Keratinocyte (primary cell): ENCODE data around the gene NEAT1. TPM values are rescaled to one million over a fixed set of nuclear protein-coding genes. Genes with fewer than 3 reads are reported as not detected.

ENCODE experiments used
- DNase-seq: peaks from one replicate; pipeline ENCODE4 v3.0.0-alpha.2; 2011; ENCODE audit warnings: low read depth, missing footprints, low spot score
- FAIRE-seq: peaks from 2 replicates; lab custom pipeline; 2011; peaks lifted over from hg19 to GRCh38; lab: Jason Lieb, UNC
- H2AFZ ChIP-seq: 2 replicates; pipeline ENCODE4 v1.6.0; 2012; ENCODE audit warnings: low read length, control low read depth, inconsistent platforms; ENCODE audit not compliant: control insufficient read depth
- H3K27ac ChIP-seq: 2 replicates; pipeline ENCODE4 v1.5.1; 2011; ENCODE audit warnings: low read length; ENCODE audit not compliant: control insufficient read depth, insufficient read depth
- H3K27me3 ChIP-seq: 3 replicates; pipeline ENCODE4 v1.6.0; 2011; ENCODE audit warnings: low read length; ENCODE audit not compliant: control insufficient read depth, insufficient read depth; ENCODE audit errors: extremely low read depth
- H3K36me3 ChIP-seq, 2 experiments: 2 replicates in 1 of 2; 3 replicates in 1 of 2; pipeline ENCODE4 v1.5.1; 2011; ENCODE audit warnings: low read length in 2 of 2, mild to moderate bottlenecking in 1 of 2; ENCODE audit not compliant: control insufficient read depth in 2 of 2, insufficient read depth in 2 of 2; ENCODE audit errors: extremely low read depth in 1 of 2
- H3K4me1 ChIP-seq: 3 replicates; pipeline ENCODE4 v1.5.1; 2011; ENCODE audit warnings: low read length; ENCODE audit not compliant: control insufficient read depth, insufficient read depth; ENCODE audit errors: extremely low read depth
- H3K4me2 ChIP-seq: 3 replicates; pipeline ENCODE4 v1.6.0; 2011; ENCODE audit warnings: low read depth, low read length; ENCODE audit not compliant: control insufficient read depth, insufficient read depth; ENCODE audit errors: extremely low read depth
- H3K4me3 ChIP-seq, 3 experiments: fragments of 200-600 bp in 1 of 3; sonication (generic) in 1 of 3; 2 replicates in 2 of 3; 3 replicates in 1 of 3; pipeline ENCODE4 v1.5.1; 2011 to 2016; ENCODE audit warnings: low read length in 3 of 3, mild to moderate bottlenecking in 3 of 3, control low read depth in 2 of 3, inconsistent platforms in 1 of 3, low read depth in 1 of 3, mixed read lengths in 1 of 3, mixed run types in 1 of 3, moderate library complexity in 1 of 3; ENCODE audit not compliant: control insufficient read depth in 2 of 3, insufficient read depth in 2 of 3; ENCODE audit errors: extremely low read depth in 1 of 3
- H3K79me2 ChIP-seq: 2 replicates; pipeline ENCODE4 v1.6.0; 2012; ENCODE audit warnings: low read length; ENCODE audit not compliant: control insufficient read depth, insufficient read depth
- H3K9ac ChIP-seq: 3 replicates; pipeline ENCODE4 v1.6.0; 2011; ENCODE audit warnings: low read length; ENCODE audit not compliant: control insufficient read depth, insufficient read depth; ENCODE audit errors: extremely low read depth
- H3K9me1 ChIP-seq: 3 replicates; pipeline ENCODE4 v1.6.0; 2011; ENCODE audit warnings: low read length; ENCODE audit not compliant: control insufficient read depth, insufficient read depth; ENCODE audit errors: extremely low read depth
- H3K9me3 ChIP-seq: 2 replicates; pipeline ENCODE4 v1.5.1; 2012; ENCODE audit warnings: low read depth, low read length; ENCODE audit not compliant: control insufficient read depth
- H4K20me1 ChIP-seq: 3 replicates; pipeline ENCODE4 v1.6.0; 2011; ENCODE audit warnings: low read length; ENCODE audit not compliant: control insufficient read depth, insufficient read depth; ENCODE audit errors: extremely low read depth
- EZH2 ChIP-seq: IDR thresholded peaks from one replicate; pipeline ENCODE4 v1.6.1; 2012; ENCODE audit warnings: inconsistent platforms, mild to moderate bottlenecking, low read length, moderate library complexity
- dilution Hi-C: fragments of 300-500 bp; cut with MboI; formaldehyde crosslinking; loops from one replicate; pipeline ENCODE4 v1.7.0; 2020; ENCODE audit warnings: low sequenced_read_pairs; ENCODE audit not compliant: extremely low pct_ligation_motif_present
- polyA plus RNA-seq, 5 experiments: library from polyadenylated mRNA; depleted of rRNA in 3 of 5; stranded (reverse) in 3 of 5; stranded (forward) in 1 of 5; unstranded in 1 of 5; fragments of >200 nt; gene quantifications; 1 replicate in 1 of 5; 2 replicates in 3 of 5; 3 replicates in 1 of 5; pipeline versions ENCODE4 v1.2.1 to v1.2.3, GENCODE V29; 2011 to 2012; ENCODE audit warnings: missing spikeins in 2 of 5, low read depth in 1 of 5, low replicate concordance in 1 of 5
- TF ChIP-seq, protein P1 (sequence below), 3 experiments: IDR thresholded peaks in 1 of 3; conservative IDR thresholded peaks in 1 of 3; optimal IDR thresholded peaks in 1 of 3; 2 replicates in 2 of 3; 3 replicates in 1 of 3; pipeline versions ENCODE3 to v1.5.1; 2011; ENCODE audit warnings: low read length in 3 of 3, mild to moderate bottlenecking in 3 of 3, moderate library complexity in 2 of 3, control low read depth in 1 of 3, inconsistent platforms in 1 of 3; ENCODE audit not compliant: insufficient read depth in 2 of 3; ENCODE audit errors: extremely low read depth in 1 of 3

NEAT1 gene
- polyA plus RNA-seq, 1 donor (not counting 4 experiments of a cell fraction or from before 2014, with no cell fraction given) = 270 TPM

DNA sequence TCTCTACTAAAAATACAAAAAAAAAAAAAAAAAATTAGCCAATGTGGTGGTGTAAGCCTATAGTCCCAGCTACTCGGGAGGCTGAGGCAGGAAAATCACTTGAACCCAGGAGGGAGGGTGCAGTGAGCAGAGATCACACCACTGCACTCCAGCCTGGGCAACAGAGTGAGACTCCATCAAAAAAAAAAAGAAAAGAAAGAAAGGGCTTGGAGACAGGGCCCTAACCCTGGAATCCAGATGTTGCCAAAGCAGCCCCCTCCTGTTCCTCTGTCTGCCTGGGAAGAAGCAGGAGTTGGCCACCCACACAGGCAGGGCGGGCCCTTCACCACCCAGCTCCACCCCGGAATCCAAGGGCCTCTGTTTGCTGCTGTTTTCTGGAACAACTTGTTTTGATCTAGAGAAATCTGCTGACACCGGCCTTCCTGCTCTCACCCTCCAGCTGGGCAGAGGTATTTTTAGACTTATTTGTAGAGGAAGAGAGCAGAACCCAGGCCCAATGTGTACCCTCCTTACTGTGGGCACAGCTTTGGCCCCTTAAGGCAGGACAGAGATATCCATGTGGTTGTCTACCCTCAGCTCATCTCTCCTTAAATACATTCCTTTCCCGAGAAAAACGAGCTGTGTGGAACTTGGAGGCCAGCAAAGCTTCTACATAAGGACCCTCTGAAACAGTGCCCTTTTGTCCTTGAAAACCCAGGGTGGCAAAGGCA lies 2.7 kb upstream of the NEAT1 start:
- peak overlapping the region; percentile 100 for H3K9ac ChIP-seq
- H3K9me1 ChIP-seq = peaks cover 4% of the 10 kb centered on the region
- FAIRE-seq (no peak), DNase-seq (no peak)
- H3K27me3 ChIP-seq = no peaks in the 10 kb centered on the region
- H3K79me2 ChIP-seq = peaks cover 28% of the 10 kb centered on the region
- peak overlapping the region; percentile 66 for H3K4me2 ChIP-seq
- peak overlapping the region in 2 of 3 experiments; percentile 17 to 47 for H3K4me3 ChIP-seq
- no peaks in the 10 kb centered on the region for H3K9me3 ChIP-seq
- no peak for TF ChIP-seq EZH2
- TF ChIP-seq, protein P1, sequence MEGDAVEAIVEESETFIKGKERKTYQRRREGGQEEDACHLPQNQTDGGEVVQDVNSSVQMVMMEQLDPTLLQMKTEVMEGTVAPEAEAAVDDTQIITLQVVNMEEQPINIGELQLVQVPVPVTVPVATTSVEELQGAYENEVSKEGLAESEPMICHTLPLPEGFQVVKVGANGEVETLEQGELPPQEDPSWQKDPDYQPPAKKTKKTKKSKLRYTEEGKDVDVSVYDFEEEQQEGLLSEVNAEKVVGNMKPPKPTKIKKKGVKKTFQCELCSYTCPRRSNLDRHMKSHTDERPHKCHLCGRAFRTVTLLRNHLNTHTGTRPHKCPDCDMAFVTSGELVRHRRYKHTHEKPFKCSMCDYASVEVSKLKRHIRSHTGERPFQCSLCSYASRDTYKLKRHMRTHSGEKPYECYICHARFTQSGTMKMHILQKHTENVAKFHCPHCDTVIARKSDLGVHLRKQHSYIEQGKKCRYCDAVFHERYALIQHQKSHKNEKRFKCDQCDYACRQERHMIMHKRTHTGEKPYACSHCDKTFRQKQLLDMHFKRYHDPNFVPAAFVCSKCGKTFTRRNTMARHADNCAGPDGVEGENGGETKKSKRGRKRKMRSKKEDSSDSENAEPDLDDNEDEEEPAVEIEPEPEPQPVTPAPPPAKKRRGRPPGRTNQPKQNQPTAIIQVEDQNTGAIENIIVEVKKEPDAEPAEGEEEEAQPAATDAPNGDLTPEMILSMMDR (optimal IDR thresholded peaks at IDR 0.05 in 1 of 3, IDR thresholded peaks at IDR 0.05 in 1 of 3, conservative IDR thresholded peaks at IDR 0.05 in 1 of 3; ENCODE audit: extremely low read depth in 1 of 3, insufficient read depth in 2 of 3, low read length in 3 of 3) = no peak
- dilution Hi-C loops = no loop called here
- H3K4me1 ChIP-seq = peaks cover 55% of the 10 kb centered on the region
- peaks cover 23% of the 10 kb centered on the region for H4K20me1 ChIP-seq
- peak overlapping the region; percentile 99 for H3K27ac ChIP-seq
- peaks cover 0 to 17% of the 10 kb centered on the region in 2 experiments for H3K36me3 ChIP-seq
- no peak overlapping the region for H2AFZ ChIP-seq

DNA sequence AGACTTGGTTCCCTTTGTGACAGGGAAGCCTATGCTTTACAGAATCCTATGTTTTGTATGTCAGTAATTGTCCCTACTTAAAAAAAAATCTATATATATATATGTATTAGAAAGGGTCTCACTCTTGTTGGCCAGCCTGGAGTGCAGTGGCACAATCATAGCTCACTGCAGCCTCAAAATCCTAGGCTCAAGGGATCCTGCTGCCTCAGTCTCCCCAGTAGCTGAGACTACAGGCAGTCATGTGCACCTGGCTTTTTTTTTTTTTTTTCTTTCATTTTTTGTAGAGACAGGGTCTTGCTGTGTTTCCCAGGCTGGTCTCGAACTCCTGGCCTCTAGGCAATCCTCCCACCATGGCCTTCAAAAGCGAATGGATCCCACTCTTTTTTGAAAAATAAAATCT lies 2.1 kb upstream of the NEAT1 start:
- dilution Hi-C loops = no loop called here
- Histone ChIP-seq H3K27ac (peak overlapping the region; percentile 99), H3K27me3 (no peaks in the 10 kb centered on the region), H3K9me3 (no peaks in the 10 kb centered on the region), H3K4me3 (peak overlapping the region in 2 of 3 experiments; percentile 11 to 52), H3K36me3 (peaks cover 0 to 22% of the 10 kb centered on the region in 2 experiments), H3K79me2 (peaks cover 34% of the 10 kb centered on the region), H3K9me1 (peaks cover 4% of the 10 kb centered on the region), H4K20me1 (peaks cover 28% of the 10 kb centered on the region), H2AFZ (no peak overlapping the region), H3K4me2 (peak overlapping the region; percentile 66), H3K4me1 (peaks cover 55% of the 10 kb centered on the region), H3K9ac (peak overlapping the region; percentile 100)
- FAIRE-seq (no peak), DNase-seq (no peak)
- TF ChIP-seq EZH2 = no peak
- TF ChIP-seq, protein P1 (optimal IDR thresholded peaks at IDR 0.05 in 1 of 3, IDR thresholded peaks at IDR 0.05 in 1 of 3, conservative IDR thresholded peaks at IDR 0.05 in 1 of 3; ENCODE audit: extremely low read depth in 1 of 3, insufficient read depth in 2 of 3, low read length in 3 of 3) = no peak
